GM19023 (cell line): ENCODE data around the gene GRK5.

Experiments
- ATAC-seq: cut with Tn5 transposase; IDR thresholded peaks from one replicate; pipeline ENCODE4 v1.9.1; 2021; ENCODE audit warnings: mild to moderate bottlenecking, moderate library complexity; ENCODE audit not compliant: unreplicated experiment

GRK5 gene

DNA sequence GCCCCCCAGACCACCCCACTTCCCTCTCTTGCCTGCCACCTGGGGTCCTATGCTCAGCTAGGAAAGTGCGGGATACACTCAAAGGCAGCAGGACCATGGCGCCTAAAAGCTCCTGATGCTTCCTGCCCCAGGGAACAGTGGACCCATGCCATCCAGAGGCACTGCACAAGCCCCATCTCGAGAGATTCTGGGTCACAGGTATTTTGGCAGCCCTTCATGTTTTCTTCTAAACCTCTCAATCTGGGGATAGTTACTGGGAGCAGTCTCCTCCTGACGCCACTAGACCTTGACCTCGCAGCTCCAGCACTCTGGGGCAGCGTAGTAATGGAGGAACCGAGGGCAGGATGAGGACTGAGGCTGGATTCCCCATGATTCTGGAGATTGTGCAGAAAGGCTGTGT lies 107.1 kb downstream of the GRK5 start:
- no peak for ATAC-seq

DNA sequence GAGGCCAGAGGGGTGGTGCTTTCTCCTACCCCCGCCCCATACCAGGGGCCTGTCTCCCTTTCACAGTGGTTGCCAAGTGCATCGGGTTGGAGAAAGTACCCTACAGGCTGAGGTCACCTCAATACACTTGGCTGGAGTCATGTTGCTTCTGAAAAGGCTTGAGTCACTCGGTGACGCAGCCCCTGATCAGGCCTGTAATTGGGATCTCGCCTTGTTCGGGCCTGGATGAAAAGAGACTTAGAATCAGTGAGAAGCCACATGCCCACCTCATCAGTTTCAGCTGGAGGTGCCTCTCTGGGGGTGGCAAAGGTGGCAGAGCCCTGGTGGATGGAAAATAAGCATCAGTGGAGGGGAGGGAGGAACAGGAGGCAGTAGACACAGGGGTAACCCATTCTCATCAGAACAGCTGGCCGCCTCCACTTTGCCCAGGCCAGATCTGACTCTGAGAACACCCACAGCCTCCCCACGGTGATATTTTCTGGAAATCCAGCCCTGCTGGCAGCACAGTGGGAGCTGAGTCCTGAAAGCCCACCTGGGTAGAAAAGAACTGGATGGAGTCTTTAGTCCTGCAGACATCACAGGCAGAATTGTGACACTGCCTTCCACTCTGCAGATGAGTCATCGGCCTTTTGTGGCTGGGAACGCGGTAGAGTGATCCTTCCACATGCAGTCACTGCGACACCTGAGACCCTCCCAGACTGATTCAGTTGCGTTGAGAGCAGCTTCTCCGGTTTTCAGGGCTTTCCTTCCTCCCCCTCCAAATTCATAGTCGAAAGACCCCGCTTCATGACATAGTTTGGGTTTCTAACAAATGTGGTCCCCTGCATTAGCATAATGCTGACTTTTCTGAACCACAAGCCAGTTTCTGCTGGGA lies 108.0 kb downstream of the GRK5 start:
- ATAC-seq, result peak; percentile 51

GRCh38 chr10:119316002-119316358 lies 108.6 kb downstream of the GRK5 start:
- ATAC-seq, result no peak

GRCh38 chr10:119316729-119317097 lies 109.3 kb downstream of the GRK5 start:
- ATAC-seq, result no peak

- no peak for ATAC-seq
These were observed 111.2 kb downstream of the GRK5 start for GRCh38 chr10:119318411-119319160.

- no peak for ATAC-seq
These were observed 112.0 kb downstream of the GRK5 start for GRCh38 chr10:119319161-119319919.

DNA sequence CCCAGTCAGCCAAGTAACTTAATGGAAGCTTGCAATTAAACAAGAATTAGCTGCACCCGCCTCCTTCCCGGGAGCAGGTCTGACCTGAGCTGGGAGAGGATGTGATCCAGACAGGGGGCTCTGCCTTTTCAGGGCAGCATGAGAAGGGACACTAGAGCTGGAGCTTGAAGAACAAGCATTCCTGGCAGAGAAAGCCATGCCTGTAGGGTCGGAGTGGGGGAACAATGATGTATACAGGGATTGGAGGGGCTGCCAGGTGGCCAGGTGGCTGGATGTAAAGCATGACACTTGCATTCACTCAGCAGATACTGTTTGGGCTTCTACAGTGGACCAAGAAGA lies 112.5 kb downstream of the GRK5 start:
- no peak for ATAC-seq

DNA sequence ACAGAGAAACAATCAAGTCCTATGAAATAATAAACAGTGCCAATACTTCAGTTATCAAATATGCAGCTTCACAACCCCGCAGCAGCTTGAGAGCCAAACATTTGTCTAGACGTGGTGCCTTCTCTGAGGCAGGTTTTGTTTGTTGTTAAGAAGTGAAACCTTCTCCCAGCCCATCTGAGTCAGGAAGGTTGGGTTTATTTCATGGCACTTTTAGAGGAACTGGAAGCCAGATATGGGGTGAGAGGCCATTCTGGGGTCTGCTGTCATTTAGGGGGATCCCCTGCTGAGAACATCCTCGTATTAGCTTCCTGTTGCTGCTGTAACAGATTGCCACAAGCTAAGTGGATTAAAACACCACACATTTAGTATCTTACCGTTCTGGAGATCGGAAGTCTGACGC lies 113.6 kb downstream of the GRK5 start:
- ATAC-seq, result no peak

DNA sequence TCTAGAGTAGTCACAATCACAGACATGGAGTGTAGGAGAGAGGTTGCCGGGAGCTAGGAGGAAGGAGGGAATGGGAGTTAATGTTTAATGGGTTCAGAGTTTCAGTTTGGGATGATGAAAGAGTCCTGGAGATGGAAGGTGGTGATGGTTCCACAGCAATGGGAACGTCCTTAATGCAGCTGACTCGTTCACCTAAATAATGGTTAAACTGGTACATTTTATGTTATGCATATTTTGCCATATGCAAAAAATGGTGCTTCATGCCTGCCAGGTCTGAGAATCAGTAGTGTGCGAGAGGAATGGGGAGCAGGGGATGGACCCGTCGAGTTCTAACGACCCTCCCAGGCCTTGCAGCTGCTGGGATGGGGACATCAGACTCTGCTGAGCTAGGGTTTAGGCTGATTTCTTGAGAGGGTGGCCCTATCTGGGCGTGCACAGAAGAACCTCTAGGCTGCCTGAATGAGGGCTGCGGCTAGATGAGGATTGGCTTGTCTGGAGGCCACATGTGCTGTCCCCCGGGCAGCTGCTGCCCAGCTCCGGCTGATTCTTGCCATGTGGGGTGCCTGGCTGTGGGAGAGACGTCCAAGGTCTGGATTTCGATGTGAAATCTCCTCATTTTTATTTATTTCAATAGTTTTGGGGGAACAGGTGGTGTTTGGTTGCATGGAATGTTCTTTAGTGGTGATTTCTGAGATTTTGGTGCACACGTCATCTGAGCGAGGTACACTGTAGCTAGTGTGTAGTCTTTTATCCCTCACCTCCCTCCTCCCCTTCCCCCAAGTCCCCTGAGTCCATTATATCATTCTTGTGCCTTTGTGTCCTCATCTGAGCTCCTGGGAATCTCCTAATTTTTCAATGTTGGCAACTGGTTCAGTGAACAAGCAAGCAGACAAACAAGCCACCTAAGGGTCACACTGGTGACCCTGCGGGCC lies 116.0 kb downstream of the GRK5 start:
- no peak for ATAC-seq

GRCh38 chr10:119325131-119325530 lies 117.8 kb downstream of the GRK5 start:
- no peak for ATAC-seq

DNA sequence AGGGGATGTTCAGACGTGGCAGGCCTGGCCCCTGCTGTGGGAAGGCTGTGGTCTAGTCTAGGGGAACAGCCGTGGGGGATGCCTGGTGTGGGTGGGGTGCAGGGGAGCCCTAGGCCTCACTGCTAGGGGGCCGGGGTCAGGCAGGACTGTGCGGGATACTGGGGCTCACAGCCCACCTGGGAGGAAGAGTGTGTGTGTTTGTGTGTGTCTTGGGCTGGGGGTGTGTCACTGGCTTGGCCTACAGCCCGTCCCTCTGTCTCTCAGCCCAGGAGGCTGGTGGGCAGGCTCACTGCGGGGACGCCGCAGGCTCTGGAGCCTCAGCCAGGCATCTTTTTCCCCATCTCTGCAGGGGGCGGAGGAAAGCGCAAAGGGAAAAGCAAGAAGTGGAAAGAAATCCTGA lies 118.8 kb downstream of the GRK5 start:
- no peak for ATAC-seq

DNA sequence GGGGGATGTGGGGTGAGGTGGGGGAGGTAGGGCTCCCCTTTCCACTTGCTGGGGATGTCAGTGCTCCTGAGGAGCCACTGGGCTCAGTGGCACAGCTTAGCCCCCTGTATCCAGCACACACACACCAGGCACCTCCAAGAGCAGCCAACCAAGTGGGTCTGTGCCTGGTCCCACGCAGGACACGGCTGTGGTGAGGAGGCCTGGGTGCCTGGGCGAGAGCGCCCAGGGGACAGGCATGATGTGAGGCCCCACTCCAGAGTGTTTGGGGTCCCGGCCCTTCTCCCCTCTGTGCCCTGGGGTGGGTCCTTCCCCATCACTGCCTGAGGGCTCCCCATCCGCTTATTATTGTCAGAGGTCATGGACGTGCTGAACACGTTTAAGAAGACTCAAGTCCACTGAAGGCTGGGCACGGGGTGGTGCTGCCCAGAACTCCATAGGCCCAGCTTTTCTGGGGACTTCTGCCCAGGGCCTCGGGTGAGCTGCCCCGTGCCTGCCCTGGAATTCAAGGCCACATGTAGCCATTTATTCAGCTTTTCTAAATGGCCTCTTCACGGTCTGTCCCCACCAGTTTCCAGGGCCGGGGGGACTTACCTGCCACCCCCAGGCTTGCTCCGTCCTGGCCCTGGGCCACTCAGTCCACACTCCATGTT lies 119.8 kb downstream of the GRK5 start:
- no peak for ATAC-seq

GRCh38 chr10:119328223-119328622 lies 120.9 kb downstream of the GRK5 start:
- ATAC-seq, result no peak

GRCh38 chr10:119330342-119330741 lies 123.0 kb downstream of the GRK5 start:
- ATAC-seq, result no peak

- no peak for ATAC-seq
These were observed 123.7 kb downstream of the GRK5 start for GRCh38 chr10:119331061-119331460.

- ATAC-seq, result no peak
These were observed 125.9 kb downstream of the GRK5 start for GRCh38 chr10:119333146-119333792.

DNA sequence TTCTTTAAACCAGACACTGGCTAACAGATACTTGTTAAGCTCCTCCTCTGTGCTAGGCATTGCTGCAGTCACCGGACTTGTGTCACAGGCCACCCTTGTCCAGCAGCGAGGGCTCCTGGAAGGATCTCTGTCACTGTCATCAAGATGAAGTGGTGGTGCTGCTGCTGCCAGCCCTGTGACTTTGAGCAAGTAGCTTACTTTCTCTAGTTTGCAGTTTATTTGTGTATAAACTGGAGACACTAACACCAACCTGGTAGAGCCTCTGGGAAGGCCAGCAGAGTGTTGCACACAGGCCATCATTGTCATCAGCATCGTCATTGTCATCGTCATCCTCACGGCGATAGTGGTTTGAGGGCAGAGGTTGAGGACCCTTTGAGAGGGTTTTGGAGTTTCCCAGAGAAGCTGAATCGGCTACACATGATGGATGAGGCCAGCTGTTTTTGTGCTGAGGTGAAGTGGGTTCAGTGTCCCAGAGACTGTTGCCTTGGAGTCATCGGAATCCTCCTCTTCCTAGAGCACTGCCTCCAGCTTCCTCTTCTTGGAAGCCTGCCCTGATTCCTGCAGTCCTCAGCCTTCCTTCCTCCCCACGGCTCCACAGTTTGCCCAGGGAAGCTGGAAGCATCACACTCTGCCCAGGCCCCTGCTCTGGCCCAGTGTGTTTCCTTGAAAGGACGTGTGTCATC lies 128.4 kb downstream of the GRK5 start:
- ATAC-seq, result no peak

GRCh38 chr10:119336599-119336998 lies 129.2 kb downstream of the GRK5 start:
- no peak for ATAC-seq

GRCh38 chr10:119337223-119337622 lies 129.9 kb downstream of the GRK5 start:
- ATAC-seq, result no peak
